ENCODE data around the gene EGFL8. TPM values are rescaled to one million over a fixed set of nuclear protein-coding genes. Genes with fewer than 3 reads are reported as not detected.

Gene EGFL8
- total and polyA plus RNA-seq, 12 donors = 1.3 to 103 (median 9.0) TPM

DNA sequence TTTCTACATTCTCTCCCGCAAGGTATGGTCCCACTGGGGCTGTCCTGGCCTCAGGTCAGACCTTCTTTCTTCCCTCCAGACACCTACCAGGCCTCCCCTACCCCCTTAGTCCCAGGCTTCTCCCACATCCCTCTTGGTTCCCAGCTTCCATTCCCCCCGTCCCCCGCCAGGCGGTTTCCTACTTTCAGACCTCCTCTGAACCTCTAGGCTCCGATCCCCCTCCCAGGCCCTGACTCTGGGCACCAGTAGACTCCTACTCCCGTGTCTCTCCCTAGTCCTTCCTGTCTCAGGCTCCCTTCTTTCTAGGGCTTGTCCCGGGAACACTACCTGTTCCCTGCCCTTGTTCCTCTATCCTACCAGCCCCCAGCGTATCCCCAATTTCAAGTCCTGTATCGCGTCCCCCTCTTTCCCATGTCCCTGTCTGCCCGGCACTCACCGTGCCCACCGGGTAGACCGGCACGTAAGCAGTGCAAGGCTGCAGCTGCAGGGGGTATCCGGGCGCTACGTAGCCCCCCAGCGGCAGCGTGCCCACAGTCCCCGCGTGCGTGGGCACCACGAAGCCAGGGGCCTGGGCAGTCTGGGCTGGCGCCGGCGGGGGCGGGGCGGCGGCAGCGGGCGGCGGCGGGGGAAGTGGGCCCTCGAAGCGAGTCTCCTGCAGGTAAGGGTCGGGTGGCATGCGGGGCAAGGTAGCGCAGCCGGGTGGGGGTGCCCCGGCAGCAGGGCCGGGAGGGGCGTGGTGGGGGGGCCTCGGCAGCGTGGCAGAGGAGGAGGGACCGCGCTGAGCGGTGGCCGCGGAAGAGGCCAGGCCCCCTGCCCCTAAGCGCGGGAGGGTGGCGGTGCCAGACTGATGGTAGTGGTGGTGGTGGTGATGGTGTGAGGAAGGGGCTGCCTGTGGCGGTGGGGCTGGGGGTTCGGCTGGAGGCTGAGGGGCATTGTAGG is 14.2 kb upstream of the EGFL8 start:
- intact Hi-C loops (cut with DNase I) = no loop called here
- no peak overlapping the region for H3K27ac ChIP-seq
- peaks cover 14 to 19% of the 10 kb centered on the region in 2 donors for H3K4me1 ChIP-seq (replicated peaks in 1 of 2)
- 55 to 76% (median 64%) methylated on average over 30 to 55 of the region's 55 CpGs for WGBS, 4 donors
- no peak for DNase-seq
- no peaks in the 10 kb centered on the region for H3K36me3 ChIP-seq (replicated peaks in 1 of 2)
- TF ChIP-seq, protein P1, sequence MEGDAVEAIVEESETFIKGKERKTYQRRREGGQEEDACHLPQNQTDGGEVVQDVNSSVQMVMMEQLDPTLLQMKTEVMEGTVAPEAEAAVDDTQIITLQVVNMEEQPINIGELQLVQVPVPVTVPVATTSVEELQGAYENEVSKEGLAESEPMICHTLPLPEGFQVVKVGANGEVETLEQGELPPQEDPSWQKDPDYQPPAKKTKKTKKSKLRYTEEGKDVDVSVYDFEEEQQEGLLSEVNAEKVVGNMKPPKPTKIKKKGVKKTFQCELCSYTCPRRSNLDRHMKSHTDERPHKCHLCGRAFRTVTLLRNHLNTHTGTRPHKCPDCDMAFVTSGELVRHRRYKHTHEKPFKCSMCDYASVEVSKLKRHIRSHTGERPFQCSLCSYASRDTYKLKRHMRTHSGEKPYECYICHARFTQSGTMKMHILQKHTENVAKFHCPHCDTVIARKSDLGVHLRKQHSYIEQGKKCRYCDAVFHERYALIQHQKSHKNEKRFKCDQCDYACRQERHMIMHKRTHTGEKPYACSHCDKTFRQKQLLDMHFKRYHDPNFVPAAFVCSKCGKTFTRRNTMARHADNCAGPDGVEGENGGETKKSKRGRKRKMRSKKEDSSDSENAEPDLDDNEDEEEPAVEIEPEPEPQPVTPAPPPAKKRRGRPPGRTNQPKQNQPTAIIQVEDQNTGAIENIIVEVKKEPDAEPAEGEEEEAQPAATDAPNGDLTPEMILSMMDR (IDR thresholded peaks at IDR 0.05) = no peak
- TF ChIP-seq POLR2A (IDR thresholded peaks at IDR 0.05) = no peak
- H3K27me3 ChIP-seq = no peaks in the 10 kb centered on the region
- no peaks in the 10 kb centered on the region for H3K9me3 ChIP-seq (replicated peaks in 1 of 3)
- H3K4me3 ChIP-seq = no peak overlapping the region

DNA sequence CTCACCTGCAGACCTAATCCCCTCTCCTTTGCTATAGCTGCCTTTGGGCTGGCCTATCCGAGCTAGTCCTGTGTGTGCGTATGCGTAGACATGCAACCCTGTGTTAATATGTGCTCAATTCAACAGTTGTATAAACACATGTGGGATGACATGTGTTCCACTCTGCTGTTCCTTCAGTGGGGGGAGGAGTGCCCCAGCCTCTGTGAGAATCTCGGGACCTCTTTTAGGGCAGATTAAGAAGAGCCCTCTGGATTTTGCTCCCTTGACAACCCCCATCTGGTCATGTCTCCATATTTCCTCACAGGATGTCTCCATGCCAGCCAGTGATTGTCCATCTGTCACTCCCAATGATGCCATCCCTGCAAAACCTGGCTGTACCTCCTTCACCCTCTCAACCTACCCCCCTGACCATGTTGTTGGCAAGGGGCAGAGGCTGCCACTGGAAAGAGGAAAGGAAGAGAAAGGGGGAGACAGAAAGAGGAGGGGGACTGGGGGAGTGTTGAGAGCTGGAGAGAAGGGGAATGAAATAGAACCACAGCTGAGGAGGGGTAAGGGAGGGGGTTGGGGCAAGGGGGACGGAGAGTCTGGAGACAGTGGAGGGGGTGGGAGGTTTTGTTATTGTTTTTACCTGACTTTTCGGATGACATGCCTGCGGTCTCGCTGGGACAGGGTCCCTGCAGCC is 13.1 kb upstream of the EGFL8 start:
- H3K36me3 ChIP-seq (replicated peaks in 1 of 2) = peaks cover 0 to 5% of the 10 kb centered on the region in 2 donors
- peak overlapping the region in 1 of 4 donors; percentile 51 for H3K4me3 ChIP-seq
- no peak for DNase-seq
- H3K27ac ChIP-seq = peak overlapping the region in 2 of 5 donors; percentile 30 to 54
- H3K4me1 ChIP-seq (replicated peaks in 1 of 2) = peaks cover 14 to 20% of the 10 kb centered on the region in 2 donors
- TF ChIP-seq, protein P1 (IDR thresholded peaks at IDR 0.05) = no peak
- no peak for TF ChIP-seq POLR2A (IDR thresholded peaks at IDR 0.05)
- H3K9me3 ChIP-seq (replicated peaks in 1 of 3) = no peaks in the 10 kb centered on the region
- intact Hi-C loops (cut with DNase I) = no loop called here
- WGBS, 4 donors = 43 to 62% (median 50%) methylated on average over 5 to 8 of the region's 8 CpGs
- no peaks in the 10 kb centered on the region for H3K27me3 ChIP-seq

DNA sequence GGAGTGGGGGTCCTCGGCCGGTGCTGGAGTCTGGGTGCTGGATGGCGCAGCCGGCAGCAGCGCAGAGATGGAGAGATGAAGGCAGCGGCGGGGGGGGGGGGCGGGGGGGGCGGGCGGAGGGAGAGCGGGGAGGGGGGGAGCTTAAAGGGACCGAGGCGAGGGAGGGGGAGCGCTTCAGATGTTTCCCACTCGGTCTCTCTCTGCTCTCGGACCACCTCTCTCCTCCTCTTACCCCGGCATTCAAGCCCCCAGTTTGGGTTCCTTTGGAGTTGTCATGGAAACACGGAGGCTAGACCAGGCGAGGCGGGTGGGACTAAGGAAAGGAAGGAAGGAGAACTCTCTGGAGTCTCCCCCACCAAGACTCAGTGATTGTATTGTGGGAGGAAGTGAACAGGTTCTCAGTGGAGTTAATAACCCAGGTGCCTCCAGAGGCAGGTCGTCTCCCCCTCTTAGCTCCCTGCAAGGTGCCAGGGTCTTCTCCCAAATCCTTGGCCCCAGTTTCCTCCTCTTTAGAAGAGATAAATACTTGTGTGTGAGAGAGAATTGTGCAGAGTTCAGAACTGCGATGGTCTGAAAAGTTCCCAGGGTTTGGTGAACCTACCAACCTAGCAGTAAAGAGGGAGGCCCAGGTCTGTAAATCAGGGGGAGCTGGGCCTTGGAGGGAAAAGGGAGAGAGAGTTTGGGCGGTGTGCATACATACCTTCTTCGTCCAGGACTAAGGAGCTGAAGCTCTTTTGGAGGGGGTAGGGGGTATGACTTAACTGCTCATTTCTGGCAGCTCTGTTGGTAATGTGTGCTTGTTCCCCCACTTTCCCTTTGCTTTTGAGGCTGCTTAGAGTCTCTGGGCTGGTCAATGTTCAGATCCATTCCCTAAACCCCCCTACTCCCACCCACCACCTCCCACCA is 12.3 kb upstream of the EGFL8 start, which contains the start of gene PRRT1:
Gene PRRT1 (minus strand): TSS at position 77 of the 906 bp plus-strand sequence. CDS start 112 bp downstream, outside the sequence.
- peaks cover 14 to 20% of the 10 kb centered on the region in 2 donors for H3K4me1 ChIP-seq (replicated peaks in 1 of 2)
- H3K36me3 ChIP-seq (replicated peaks in 1 of 2) = peaks cover 0 to 12% of the 10 kb centered on the region in 2 donors
- no peak for DNase-seq
- 27 to 39% (median 31%) methylated on average over 12 to 18 of the region's 24 CpGs for whole genome bisulfite sequencing, 4 donors
- H3K27me3 ChIP-seq = no peaks in the 10 kb centered on the region
- H3K27ac ChIP-seq = peak within 1 kb of the TSS in 4 of 5 donors; percentile 78 to 94 (median 87)
- no peaks in the 10 kb centered on the region for H3K9me3 ChIP-seq (replicated peaks in 1 of 3)
- TF ChIP-seq, protein P1 (IDR thresholded peaks at IDR 0.05) = no peak
- TF ChIP-seq POLR2A (IDR thresholded peaks at IDR 0.05) = no peak
- peak within 1 kb of the TSS in 2 of 4 donors; percentile 66 to 89 for H3K4me3 ChIP-seq
- intact Hi-C loops (cut with DNase I) = no loop called here
